HG02840 (cell line): ENCODE measurements around the gene DIP2C.
"Not testable (repeated sequence)": the region's sequence is repeated elsewhere in the genome, so short reads cannot be mapped to it uniquely, and the experiment has no call there.

Source experiments
- ATAC-seq: cut with Tn5 transposase; IDR thresholded peaks from one replicate; pipeline ENCODE4 v1.9.1; 2021; ENCODE audit warnings: mild to moderate bottlenecking, moderate library complexity, moderate number of reproducible peaks; ENCODE audit not compliant: unreplicated experiment, low FRiP score

The DIP2C gene

DNA sequence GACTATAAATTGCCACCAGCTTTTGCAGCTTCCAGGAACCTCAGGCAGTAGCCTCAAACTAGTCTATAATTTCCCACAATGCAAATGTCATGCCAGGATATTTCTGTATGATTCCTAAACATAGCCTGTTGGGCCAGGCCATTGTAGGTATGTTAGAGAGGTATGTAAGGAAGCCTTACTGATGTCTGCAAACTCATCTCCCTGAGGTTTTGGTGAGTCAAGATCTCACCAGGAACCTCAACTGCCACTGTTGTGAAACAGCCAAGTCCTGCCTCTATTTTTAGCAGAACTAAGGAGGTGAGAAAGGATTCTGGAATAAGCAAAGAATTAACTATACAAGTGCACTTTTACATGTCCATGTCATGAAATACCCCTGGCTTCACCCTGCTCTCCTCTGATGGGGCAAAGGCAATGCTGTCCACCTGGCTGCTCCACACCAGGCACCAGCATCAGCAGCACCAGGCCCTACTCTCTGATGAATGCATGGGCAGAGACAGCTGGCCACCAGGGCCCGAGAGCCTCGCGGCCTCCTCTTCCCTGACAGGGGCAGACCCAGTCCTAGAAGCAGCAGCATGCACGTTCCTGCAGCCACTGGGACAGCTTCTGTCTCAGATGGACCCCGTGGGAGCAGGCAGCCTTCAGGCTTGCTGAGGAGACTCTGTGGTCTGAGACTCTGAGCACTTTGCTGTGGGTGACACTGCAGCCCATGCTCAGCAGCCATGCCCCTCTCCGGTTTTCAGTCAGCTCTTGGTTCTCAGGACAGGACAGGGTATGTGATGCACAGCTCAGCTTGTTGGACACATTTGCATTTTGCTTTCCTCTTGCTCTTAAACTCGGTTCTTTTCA lies 407.0 kb downstream of the DIP2C start:
- no peak for ATAC-seq

DNA sequence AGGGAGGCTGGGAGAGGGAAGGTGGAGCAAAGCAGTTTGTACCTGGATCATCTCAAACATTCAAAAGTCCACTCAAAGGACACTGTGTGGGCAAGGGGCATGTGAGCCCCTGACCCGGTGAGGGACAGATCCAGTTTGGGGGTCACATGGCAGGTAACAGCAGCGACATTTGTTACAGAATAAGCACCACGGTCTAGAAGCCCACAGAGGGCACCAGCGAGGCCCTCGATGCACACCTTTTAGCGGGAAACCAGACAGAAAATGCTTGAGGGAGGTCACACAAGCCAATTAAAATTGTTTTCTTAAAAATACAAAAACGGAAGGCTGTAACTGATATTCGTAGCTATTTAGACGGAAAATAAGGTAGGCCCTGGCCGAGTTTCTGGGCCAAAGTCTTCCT lies 409.8 kb downstream of the DIP2C start:
- ATAC-seq: no peak

DNA sequence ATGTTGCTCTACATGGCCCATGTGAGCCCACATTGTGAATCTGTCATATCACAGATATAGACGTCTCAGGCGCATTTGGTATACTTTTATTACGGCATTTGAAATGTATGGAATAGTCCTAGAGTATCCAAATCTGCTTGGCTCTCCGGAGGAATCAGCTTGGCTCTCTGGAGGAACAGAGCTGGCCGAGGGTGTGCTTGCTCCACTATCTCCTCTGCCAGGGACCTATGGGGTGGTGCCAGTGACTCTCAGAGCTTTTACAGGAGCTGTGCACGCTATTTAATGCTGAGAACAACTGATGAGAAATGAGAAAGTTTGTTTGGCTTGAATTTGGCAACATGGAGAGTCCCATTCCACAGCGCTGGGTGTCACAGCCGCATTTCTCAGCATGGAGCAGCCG lies 410.2 kb downstream of the DIP2C start:
- no peak for ATAC-seq

DNA sequence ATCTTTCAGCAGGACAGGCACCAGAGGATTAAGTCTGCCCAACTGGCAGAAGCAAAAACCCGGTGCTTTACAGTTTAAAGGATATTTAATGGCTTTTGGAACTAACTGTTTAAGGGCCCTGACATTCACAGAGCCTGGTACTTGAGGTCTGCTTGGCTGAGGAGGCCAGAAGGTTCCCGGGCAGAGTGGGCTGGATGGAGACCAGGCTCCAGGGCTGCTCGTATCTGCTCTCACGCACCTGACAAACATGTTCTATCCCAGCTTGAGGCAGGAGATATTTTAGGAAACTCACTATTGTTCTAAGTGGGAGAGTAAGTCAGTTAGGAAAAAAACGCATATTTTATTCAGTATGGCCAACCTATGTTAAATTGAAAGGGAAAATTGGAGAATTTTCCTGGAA lies 410.8 kb downstream of the DIP2C start:
- ATAC-seq: no peak

DNA sequence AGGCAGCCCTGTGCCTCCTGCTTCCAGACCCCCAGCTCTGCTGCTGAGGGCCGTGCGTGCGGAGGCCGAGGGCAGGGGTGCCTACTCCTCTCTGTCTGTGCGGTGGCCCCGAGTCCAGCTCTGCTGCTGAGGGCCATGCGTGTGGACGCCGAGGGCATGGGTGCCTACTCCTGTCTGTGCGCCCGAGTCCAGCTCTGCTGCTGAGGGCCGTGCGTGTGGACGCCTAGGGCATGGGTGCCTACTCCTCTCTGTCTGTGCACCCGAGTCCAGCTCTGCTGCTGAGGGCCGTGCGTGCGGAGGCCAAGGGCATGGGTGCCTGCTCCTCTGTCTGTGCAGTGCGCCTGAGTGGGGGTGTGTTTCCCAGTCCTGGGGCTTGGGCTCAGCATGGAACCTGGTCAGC lies 411.5 kb downstream of the DIP2C start:
- ATAC-seq: no peak

DNA sequence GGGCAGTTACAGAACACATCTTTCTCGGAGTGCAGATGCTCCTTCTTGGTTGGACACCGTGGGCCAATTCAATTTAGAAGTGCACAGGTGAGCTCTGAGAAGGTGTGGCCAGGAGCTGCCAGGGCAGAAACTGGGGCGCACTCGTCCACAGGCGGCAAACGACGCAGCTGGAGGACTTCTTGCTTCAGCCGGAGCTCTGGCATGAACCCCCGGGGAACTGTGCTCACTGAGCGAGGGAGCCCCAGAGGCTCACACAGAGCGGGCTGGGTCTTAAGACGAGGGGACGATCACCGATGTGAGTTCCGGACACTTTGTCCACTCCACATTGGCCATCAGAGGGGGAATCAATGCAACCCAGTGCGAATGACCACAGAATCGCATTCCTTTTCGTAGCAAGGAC lies 413.8 kb downstream of the DIP2C start:
- ATAC-seq: no peak

DNA sequence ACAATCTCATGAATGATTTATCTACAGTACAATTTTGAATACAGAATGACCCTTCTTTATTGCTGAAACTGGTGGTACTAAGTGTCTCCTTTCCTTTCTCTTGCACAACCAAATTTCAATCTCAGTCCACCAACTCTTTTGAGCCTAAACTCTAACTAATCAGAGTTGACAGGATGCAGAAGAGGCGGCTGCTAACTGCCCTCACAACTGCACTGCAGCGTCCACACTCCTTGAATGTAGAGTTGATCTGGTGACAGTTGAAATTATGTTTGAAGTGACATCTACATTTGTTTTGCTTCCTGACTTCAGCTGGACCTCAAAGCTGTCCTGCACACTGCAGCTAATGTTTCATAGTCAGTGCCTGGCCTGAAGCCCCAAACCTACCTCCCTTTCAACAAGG lies 414.6 kb downstream of the DIP2C start:
- ATAC-seq: no peak

DNA sequence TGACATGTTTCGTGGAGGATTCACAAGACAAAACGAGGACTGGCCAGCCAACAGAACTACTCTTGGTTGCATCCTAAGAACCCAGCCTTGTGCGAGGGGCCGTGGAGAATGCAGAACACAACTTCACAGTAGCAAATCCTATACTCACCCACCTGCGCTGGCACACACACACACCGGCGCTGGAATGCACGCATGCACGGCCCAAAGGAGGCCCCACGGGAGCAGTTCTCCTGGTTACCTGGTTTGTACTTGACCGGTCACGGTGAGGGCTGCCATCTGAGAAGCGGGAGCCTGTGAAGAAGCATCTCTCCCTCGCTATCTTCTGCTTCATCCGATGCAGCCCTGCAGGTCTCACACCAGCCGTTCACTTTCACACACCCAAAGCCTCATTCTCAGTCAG lies 416.4 kb downstream of the DIP2C start:
- no peak for ATAC-seq

DNA sequence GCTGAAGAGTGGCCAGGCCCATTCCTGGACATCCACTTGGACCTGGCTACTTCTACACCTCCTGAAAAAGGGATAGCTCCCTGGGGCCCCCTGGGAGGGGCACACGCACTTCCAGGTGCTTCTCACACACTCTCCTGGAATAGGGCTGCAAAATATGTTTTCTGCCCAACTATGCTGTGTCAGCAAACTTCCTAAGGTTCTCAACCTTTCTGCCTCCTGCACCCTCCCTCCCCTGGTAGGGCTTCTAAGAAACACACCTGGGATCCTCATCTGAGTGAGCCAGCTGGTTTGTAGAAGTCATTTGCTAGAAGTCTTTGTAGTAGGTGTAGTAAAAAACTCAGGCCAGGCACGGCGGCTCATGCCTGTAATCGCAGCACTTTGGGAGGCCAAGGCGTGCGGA lies 417.7 kb downstream of the DIP2C start:
- ATAC-seq: no peak

DNA sequence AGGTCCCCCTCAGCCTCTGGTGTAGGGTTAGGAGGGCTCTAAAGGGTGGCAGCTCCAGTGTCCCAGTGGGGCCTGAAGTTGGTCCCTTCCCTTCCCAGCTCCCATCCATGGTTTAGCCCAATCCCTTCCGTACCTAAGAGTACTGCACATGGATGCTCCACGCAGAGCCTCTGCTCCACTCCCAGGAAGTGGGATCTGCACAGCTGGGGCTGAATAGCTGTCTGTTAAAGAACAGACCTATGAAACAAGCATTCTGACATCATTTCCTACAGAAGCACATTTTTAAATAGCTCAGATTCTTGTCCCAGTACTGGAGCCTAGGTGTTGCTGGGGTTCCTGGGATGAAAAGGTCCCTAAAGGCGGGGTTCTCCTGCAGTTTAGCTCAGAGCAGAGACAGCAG lies 418.3 kb downstream of the DIP2C start:
- no peak for ATAC-seq

DNA sequence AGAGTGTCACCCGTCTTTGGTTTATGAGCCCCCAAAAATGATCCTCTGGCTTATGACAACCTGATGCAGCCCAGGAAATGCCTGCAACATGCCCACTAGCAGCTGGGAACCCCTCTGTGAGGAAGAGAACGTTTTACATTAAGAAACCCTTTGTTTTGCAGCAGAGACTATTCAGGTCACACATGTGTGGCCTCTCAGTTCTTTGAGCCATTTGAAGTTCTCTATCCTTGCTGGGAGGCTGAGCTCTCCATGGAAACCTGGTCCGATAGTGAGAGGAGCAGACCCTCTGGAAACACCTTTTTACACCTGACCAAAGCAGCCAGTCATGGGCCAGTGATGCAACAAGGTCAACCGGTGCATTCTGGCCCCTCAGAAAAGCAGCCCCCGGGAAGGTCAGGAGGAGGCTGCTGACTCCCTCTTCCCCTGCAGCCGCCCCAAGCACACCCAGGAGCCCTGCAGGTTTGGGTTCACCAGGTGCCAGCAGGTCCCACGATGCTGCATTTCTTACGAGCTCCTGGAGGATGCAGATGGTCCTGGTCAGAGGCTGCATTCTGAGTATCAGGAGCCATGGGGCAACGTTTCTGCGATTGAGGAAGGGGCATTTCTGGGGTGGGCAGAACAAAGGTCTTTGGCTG lies 419.9 kb downstream of the DIP2C start:
- no peak for ATAC-seq

DNA sequence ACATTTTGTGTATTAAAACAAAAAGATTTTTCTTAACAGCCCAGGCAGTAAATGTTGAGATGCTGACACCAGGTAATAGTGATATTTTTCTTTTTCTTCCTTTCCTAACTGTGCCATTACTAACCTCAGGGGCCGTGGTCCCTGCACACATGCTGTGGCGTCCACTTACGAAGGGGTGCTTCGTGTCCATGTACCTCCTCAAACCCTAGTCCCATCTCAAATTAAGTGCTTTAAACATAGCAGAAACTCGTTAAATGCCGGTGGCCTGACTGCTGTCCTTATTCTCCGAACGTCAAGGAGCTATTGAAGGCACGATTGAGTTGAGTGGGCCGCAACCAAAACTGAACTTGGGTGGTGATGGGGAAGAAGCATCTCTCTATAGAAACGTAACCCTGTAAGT lies 421.8 kb downstream of the DIP2C start:
- no peak for ATAC-seq

DNA sequence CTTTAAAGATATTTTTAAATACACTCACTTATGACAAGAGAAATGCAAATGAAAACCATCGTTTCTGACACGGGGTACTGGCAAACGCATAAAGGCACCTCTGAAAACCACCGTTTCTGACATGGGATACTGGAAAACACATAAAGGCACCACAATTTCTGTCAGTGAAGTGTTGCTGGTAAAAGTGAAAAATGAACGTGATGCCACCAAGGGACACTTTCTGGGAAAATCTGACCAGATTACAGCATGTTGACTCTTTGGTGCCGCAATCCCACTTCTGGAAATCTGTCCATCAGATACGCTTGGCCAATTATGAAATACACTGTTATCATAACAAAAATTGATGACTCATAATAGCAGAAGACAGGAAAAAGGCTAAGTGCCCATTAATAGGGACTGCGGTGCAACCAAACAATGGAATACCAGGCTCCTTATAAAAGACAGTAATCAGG lies 422.5 kb downstream of the DIP2C start:
- no peak for ATAC-seq

DNA sequence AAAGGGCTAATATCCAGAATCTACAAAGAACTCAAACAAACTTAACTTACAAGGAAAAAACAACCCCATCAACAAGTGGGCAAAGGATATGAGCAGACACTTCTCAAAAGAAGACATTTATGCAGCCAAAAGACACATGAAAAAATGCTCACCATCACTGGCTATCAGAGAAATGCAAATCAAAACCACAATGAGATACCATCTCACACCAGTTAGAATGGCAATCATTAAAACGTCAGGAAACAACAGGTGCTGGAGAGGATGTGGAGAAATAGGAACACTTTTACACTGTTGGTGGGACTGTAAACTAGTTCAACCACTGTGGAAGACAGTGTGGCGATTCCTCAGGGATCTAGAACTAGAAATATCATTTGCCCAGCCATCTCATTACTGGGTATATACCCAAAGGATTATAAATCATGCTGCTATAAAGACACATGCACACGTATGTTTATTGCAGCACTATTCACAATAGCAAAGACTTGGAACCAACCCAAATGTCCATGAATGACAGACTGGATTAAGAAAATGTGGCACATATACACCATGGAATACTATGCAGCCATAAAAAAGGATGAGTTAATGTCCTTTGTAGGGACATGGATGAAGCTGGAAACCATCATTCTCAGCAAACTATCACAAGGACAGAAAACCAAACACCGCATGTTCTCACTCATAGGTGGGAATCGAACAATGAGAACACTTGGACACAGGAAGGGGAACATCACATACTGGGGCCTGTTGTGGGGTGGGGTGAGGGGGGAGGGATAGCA lies 423.5 kb downstream of the DIP2C start:
- not testable (repeated sequence) for ATAC-seq

DNA sequence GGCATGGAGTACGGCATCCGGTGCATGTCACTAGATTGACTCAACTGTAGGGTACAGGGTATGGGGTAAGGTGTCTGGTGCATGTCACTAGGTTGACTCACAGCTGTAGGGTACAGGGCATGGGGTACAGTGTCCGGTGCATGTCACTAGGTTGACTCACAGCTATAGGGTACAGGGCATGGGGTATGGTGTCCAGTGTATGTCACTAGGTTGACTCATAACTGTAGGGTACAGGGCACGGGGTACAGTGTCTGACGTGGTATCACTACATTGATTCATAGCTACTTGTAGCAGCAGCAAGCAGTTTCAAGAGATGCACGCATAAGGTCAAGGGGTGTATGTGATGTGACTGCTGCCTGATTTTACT lies 424.4 kb downstream of the DIP2C start:
- not testable (repeated sequence) for ATAC-seq

DNA sequence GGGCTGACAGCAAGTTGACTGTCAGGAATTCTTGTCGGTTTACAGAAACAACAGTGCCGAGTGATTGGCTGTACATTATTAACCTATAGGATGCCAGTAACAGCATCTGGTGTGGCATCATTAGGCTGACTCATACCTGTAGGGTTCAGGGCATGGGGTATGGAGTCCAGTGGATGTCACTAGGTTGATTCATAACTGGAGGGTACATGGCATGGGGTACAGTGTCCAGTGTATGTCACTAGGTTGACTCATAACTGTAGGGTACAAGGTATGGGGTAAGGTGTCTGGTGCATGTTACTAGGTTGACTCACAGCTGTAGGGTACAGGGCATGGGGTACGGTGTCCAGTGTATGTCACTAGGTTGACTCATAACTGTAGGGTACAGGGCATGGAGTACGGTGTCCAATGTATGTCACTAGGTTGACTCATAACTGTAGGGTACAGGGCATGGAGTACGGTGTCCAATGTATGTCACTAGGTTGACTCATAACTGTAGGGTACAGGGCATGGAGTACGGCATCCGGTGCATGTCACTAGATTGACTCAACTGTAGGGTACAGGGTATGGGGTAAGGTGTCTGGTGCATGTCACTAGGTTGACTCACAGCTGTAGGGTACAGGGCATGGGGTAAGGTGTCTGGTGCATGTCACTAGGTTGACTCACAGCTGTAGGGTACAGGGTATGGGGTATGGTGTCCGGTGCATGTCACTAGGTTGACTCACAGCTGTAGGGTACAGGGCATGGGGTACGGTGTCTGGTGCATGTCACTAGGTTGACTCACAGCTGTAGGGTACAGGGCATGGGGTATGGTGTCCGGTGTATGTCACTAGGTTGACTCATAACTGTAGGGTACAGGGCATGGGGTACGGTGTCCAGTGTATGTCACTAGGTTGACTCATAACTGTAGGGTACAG lies 425.1 kb downstream of the DIP2C start:
- ATAC-seq: not testable (repeated sequence)

DNA sequence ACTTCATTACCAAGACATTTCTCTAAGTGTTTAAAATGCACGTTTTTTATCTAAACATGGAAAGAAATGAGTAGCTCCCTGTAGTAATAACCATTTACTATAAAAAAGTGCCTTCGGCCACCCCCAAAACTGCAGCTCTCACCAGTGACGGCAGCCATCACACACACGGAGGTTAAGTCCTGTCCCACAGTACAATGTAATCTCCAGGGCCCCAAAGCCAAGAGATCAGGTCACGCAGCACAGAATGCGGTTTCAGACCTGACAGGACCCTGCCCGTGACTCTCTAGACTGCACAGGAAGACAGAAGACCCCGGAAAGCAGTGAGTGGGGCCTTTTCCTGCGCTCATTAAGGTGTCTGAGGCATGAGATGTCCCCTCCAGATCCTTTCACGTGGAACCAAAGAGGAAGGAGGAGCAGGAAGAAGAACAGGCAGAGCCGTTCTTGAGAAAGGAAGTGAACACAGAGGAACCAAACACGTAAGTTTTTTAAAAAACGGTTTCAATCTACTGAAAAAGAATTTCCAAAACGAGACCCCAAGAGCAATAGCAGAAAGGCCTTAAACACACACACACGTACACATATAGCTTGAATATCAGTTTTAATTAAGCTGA lies 428.5 kb downstream of the DIP2C start:
- ATAC-seq: no peak

DNA sequence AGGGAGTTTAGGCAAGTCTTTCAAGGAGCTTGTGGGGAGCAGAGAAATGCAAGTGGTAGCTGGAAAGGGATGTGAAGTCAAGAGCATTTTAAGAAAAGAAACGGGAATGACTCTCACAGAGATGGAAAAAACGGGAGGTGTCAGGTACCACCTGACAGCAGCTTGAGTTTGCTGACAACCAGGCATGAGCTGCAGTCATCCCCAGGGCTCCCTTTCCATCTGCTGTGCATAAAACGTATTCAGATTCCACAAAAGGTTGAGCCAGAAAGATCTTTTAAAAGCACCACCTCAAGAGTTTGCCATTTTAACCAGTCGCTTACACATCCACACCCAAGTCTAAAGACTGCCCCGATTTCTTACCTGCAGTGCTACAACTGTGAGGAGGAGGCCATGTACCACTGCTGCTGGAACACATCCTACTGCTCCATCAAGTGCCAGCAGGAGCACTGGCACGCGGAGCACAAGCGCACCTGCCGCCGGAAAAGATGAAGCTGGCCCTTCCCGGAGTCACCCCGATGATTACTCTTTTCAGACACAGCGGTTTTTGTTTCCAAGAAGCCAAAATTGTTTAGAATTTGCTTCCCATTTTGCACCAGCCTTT lies 437.4 kb downstream of the DIP2C start:
- no peak for ATAC-seq

DNA sequence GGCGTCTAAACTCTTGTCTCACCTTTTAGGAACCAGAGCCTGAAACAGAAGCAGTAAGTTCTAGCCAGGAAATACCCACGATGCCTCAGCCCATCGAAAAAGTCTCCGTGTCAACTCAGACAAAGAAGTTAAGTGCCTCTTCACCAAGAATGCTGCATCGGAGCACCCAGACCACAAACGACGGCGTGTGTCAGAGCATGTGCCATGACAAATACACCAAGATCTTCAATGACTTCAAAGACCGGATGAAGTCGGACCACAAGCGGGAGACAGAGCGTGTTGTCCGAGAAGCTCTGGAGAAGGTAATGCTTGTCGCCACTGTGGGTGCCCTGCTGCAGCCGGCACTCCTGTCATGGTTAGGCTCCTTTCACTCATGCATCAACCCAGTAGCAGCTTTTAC lies 441.2 kb downstream of the DIP2C start:
- no peak for ATAC-seq

DNA sequence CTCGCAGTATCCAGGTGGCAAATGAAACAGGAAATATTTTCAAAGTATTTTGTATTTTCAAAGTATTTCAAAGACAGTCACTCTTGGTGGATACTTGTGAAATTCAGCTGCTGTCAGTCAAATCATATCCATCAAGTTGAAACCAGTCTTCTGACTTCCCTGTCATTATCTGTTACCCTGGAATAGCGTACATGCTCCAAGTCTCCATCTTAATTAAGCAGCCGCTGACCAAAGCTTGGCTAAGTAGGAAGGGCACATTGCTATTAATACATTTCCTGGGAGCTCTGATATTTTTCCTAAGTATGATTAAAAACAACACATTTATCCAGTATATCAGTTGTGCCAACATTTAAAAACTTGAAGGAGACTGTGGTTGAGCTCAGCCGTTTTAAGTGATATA lies 442.0 kb downstream of the DIP2C start:
- ATAC-seq: no peak
